ENCODE measurements around the gene MCTP1.

MCTP1 gene

GRCh38 chr5:94689908-94690307 is 595.0 kb downstream of the MCTP1 start:
- DNase-seq: no peak

GRCh38 chr5:94682814-94683520 is 601.9 kb downstream of the MCTP1 start:
- no peak for DNase-seq

GRCh38 chr5:94675965-94676618 is 608.8 kb downstream of the MCTP1 start:
- no peak for DNase-seq

GRCh38 chr5:94674490-94675382 is 610.2 kb downstream of the MCTP1 start:
- no peak for DNase-seq

- no peak for DNase-seq
Measured at GRCh38 chr5:94672746-94673145, 612.1 kb downstream of the MCTP1 start.

- no peak for DNase-seq
Measured at GRCh38 chr5:94670726-94671125, 614.2 kb downstream of the MCTP1 start.

GRCh38 chr5:94667937-94668336 is 617.0 kb downstream of the MCTP1 start:
- DNase-seq: no peak

GRCh38 chr5:94661086-94661485 is 623.8 kb downstream of the MCTP1 start:
- DNase-seq: no peak

- no peak for DNase-seq
Measured at GRCh38 chr5:94660506-94660905, 624.4 kb downstream of the MCTP1 start.

- DNase-seq: no peak
Measured at GRCh38 chr5:94658272-94658671, 626.6 kb downstream of the MCTP1 start.
